GM19455 (cell line): Measurements from ENCODE around the gene SIK3.

Source experiments
- ATAC-seq: cut with Tn5 transposase; IDR thresholded peaks from one replicate; pipeline ENCODE4 v1.9.1; 2021; ENCODE audit not compliant: unreplicated experiment

The SIK3 gene

DNA sequence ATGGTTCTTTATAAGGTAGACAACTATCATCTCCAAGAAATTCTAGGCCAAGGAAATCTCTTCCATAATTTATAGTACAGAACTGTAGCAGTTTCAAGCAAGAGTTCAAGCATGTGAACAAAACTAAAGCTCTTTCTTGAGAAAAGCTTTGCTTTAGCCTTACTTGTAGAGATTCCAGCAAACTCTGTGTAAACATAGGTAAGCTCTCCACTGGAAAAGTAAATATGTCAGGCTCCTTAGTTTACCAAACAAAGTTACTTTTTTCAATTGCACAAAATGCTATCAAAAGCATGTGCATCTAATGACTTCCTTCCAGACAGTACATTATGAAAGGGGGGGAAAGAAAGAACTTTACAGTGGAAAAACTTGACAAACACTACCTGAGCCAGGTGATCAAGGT is 125.0 kb downstream of the SIK3 start:
- ATAC-seq: no peak

DNA sequence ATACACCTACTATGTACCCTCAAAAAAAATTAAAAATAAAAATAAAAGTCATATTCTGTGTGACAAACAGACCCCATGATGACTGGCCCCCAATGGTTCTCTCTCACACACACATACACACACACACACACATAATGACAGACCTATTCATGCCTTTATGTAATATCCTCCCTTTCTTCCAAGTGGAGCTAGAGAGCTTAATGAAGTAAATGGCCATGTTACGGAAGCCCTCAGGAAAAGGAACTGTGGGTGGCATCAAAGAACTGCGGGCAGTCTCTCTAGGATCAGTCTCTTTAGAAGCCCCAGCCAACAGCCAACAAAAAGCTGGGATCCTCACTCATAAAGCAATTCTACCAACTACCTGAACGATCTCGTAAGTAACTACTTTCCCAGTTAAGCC is 125.5 kb downstream of the SIK3 start:
- ATAC-seq: no peak

- ATAC-seq: no peak
These were observed 127.5 kb downstream of the SIK3 start for GRCh38 chr11:116970485-116971292.

GRCh38 chr11:116969694-116970093 is 128.5 kb downstream of the SIK3 start:
- ATAC-seq: no peak

GRCh38 chr11:116964269-116964668 is 134.0 kb downstream of the SIK3 start:
- ATAC-seq: no peak

GRCh38 chr11:116963813-116964212 is 134.4 kb downstream of the SIK3 start:
- no peak for ATAC-seq

DNA sequence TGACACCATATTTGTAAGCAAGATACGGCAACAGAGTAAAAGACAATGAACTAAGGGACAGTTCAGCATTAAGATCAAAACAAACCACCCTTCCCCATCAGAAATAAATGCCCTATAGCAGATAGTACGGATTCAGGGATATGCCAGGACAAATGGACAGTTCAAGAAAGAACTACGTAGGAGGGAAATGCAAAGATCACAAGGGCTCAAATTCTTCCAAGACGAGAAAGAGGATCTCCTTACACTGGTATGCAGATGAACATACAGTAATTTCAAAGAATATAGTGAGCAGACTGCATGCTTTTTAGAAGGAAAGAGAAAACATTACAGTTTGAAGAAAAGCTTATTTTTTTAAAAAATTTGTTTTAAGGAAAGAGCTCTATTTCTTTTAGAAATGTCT is 136.1 kb downstream of the SIK3 start:
- no peak for ATAC-seq

DNA sequence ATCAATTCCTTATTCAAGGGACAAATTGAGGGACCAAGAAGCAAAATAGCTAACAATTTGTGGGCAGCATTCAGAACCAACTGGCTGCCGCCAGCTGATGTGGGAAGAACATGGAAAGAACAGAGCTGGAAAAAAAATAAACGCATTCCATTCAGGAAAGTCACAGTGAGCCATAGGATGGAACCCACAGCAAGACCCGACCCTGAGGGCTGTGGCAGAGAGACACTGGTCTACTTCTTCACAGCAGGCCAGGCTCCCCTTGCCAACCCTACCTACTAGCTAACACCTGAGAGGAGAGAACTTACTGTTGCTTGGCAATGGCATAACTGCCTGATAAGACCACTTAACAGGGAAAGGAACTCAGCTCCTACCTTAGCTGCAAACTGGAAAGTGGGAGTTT is 137.3 kb downstream of the SIK3 start:
- no peak for ATAC-seq

DNA sequence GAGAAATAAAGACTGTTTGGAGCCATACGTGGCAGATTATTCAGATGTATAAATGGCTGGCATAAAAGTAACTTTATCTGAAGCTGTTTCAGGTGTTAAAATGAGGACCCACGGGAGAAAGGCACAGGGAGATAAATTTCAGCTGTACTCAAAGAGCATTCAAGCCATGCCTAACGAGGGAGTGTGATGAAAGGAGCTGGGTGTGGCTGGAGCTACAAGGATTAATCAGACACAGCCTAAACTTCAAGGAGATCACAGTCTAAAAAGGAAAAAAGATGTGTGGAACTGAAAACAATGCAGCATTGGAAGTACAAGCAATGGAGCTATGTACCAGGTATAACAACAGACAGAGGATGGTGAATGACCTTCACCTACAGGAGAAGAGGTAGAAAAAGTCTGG is 140.0 kb downstream of the SIK3 start:
- ATAC-seq: no peak

GRCh38 chr11:116955949-116956348 is 142.3 kb downstream of the SIK3 start:
- ATAC-seq: no peak

GRCh38 chr11:116955548-116955947 is 142.7 kb downstream of the SIK3 start:
- ATAC-seq: no peak

GRCh38 chr11:116953530-116954285 is 144.5 kb downstream of the SIK3 start:
- ATAC-seq: no peak

DNA sequence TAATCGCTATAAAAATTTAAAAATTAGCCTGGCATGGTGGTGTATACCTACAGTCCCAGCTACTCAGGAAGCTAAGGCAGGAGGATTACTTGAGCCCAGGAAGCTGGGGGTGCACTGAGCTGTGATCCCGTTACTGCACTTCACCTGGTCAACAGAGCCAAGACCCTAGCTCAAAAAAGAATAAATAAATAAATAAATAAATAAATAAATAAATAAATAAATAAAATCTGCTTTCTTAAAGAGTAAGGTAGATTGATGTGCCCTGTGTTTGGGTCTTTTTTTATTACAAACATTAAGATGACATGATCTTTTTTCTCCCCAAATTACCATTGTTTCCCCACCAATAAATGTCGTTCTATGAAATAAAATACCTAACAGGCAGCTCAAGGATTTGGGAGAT is 146.5 kb downstream of the SIK3 start:
- no peak for ATAC-seq

DNA sequence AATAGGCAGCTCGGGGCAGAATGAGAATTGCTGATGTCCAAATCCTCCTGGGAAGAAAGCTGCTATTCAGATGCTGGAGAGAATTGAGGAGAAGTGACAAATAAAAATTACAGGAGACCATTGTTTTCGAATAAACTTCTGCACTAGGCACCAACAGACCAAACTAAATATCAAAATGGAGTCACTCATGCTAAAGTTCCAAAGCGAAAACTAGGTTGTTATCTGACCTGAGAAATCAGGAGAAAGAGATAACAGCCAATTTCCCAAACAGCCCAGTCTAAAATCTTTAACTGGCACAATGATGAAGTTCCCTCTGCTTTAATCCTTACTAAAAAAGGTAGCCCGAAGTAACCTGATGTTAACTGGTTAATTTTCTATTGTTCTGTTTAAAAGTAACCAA is 148.0 kb downstream of the SIK3 start:
- ATAC-seq: no peak

GRCh38 chr11:116948391-116948790 is 149.8 kb downstream of the SIK3 start:
- ATAC-seq: no peak

DNA sequence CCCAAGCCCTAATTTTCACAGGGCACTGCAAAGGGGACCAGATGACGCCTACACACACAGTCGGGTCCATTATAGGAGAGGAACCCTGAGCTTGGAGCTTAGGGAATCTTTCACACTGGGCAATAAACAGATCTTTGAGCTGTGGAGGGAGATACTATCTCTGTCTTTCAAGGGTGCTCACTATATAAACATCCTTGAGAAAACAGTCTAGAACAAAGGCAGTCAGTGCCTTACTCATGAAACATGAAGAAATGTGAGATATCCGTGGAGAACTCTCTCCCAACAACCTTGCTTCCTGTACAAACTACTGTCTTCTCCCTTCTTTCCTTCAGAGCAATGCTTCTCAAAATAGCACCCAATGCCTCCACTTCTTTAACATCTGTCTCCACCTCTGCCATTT is 151.8 kb downstream of the SIK3 start:
- no peak for ATAC-seq

- no peak for ATAC-seq
These were observed 158.7 kb downstream of the SIK3 start for GRCh38 chr11:116939499-116939898.

DNA sequence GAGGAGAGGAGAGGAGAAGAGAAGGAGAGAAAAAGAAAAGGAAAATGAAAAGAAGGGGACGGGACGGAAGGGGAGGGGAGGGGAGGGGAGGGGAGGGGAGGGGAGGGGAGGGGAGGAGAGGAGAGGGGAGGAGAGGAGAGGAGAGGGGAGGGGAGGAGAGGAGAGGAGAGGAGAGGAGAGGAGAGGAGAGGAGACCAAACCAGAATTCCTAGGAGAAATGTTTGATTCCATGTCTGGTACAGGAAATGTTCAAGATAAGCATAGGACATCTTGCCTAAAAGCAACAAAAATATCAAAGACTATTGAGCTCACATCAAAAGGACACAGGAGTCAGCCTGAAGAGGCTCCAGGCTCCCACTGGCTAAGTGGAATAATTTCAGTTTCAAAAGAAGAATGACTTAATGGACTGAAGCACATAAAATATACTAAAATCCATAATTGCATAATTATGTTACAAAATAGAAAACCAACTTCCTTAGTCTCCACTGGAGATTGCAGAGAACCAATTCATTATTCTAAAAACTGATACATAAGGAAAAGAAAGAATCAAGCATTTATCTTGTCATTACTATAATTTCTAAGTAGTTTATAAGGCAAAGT is 159.7 kb downstream of the SIK3 start:
- ATAC-seq: no peak

GRCh38 chr11:116936754-116937446 is 161.3 kb downstream of the SIK3 start:
- ATAC-seq: no peak

GRCh38 chr11:116935514-116935913 is 162.7 kb downstream of the SIK3 start:
- ATAC-seq: no peak

- no peak for ATAC-seq
These were observed 163.1 kb downstream of the SIK3 start for GRCh38 chr11:116935089-116935488.
